Mononuclear cell (primary cell): ENCODE data around the gene ESR1. TPM values are rescaled to one million over a fixed set of nuclear protein-coding genes. Genes with fewer than 3 reads are reported as not detected.

Experiments used
- H3K27me3 ChIP-seq: 2 replicates; pipeline ENCODE4 v1.6.0; 2011; ENCODE audit warnings: low read length, control low read depth; ENCODE audit not compliant: insufficient read depth
- H3K4me1 ChIP-seq: 2 replicates; pipeline ENCODE4 v1.5.1; 2011; ENCODE audit warnings: mild to moderate bottlenecking, low read length, control low read depth; ENCODE audit not compliant: insufficient read depth
- H3K4me3 ChIP-seq: 2 replicates; pipeline ENCODE4 v1.5.1; 2011; ENCODE audit warnings: mild to moderate bottlenecking, low read length, moderate library complexity
- H3K9me3 ChIP-seq: 2 replicates; pipeline ENCODE4 v1.5.1; 2011; ENCODE audit warnings: low read depth, mild to moderate bottlenecking, control low read depth, low read length
- total RNA-seq: library from RNA; depleted of rRNA; stranded (reverse); fragments of >200 nt; gene quantifications from one replicate; pipeline ENCODE4 v1.2.3, GENCODE V29; 2012

Gene ESR1
- total RNA-seq, 1 donor: 0.63 TPM

DNA sequence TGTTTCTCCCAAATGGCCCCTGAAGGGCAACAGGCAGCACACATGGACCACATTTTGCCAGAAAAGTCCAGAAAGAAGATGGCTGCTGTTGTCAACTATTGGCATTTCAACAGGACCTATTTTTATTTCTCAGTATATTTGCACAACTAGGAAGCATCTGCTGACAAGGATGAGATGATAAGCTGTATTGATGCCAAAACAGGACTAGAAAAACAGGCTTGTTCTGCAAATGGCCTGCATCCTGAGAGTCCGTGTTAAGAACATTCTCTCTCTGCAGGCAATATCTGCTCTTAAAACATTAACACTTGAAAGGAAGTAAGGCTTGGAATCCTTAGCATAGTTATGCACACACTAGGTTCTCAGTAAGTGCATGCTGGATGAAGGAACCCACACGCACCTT, 283.7 kb downstream of the ESR1 start:
- no peaks in the 10 kb centered on the region for H3K27me3 ChIP-seq
- H3K4me1 ChIP-seq: no peaks in the 10 kb centered on the region
- no peak overlapping the region for H3K4me3 ChIP-seq
- no peaks in the 10 kb centered on the region for H3K9me3 ChIP-seq

- no peaks in the 10 kb centered on the region for H3K9me3 ChIP-seq
- H3K27me3 ChIP-seq: no peaks in the 10 kb centered on the region
Measured at GRCh38 chr6:152091851-152092341, 284.4 kb downstream of the ESR1 start.

GRCh38 chr6:152093711-152094110, 286.2 kb downstream of the ESR1 start:
- Histone ChIP-seq H3K27me3 (no peaks in the 10 kb centered on the region), H3K9me3 (no peaks in the 10 kb centered on the region), H3K4me1 (no peaks in the 10 kb centered on the region), H3K4me3 (no peak overlapping the region)

More at GRCh38 chr6:152091851-152092341, 284.4 kb downstream of the ESR1 start:
- Histone ChIP-seq H3K4me3 (no peak overlapping the region), H3K4me1 (no peaks in the 10 kb centered on the region)

DNA sequence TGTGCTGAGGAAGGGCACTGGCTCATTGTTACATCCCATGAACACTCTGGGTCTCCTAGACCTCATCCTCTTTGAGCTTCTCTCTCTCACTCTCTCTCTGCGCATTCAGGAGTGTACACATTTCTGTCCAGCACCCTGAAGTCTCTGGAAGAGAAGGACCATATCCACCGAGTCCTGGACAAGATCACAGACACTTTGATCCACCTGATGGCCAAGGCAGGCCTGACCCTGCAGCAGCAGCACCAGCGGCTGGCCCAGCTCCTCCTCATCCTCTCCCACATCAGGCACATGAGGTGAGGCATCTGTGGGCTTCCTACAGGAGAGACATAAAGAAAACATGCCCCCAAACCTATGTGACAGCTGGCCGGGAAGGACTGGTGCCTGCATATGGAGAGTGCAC, 286.8 kb downstream of the ESR1 start:
- no peaks in the 10 kb centered on the region for H3K27me3 ChIP-seq
- no peaks in the 10 kb centered on the region for H3K9me3 ChIP-seq
- no peak overlapping the region for H3K4me3 ChIP-seq
- H3K4me1 ChIP-seq: no peaks in the 10 kb centered on the region

DNA sequence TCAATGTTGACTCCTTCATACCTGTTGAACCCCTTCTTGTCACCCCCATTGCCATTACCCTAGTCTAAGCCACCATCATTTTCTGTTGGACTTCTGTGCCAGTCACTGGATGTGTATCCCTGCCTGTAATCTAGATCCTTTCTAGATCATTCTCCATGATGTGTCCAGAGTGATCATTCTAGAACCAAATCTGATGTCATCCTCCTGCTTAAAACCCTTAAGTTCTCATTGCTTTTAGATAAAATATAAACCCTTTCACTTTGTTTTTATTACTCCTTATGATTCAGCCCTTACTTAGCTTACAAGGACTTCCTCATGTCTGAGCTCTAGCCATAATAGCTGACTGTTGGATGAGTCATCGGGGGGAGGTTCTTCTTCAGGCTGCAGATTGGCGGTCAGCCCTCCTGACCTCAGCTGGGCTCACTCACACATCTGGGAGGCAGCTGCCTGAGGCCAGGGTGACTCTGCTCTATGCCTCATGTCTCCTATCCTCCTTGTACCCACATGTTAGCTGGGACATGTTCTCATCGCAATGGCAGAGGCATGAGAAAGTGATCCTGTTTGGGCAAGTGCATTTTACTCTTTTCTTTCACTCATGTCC, 287.6 kb downstream of the ESR1 start:
- Histone ChIP-seq H3K9me3 (no peaks in the 10 kb centered on the region), H3K4me1 (peaks cover 6% of the 10 kb centered on the region), H3K27me3 (no peaks in the 10 kb centered on the region), H3K4me3 (no peak overlapping the region)

DNA sequence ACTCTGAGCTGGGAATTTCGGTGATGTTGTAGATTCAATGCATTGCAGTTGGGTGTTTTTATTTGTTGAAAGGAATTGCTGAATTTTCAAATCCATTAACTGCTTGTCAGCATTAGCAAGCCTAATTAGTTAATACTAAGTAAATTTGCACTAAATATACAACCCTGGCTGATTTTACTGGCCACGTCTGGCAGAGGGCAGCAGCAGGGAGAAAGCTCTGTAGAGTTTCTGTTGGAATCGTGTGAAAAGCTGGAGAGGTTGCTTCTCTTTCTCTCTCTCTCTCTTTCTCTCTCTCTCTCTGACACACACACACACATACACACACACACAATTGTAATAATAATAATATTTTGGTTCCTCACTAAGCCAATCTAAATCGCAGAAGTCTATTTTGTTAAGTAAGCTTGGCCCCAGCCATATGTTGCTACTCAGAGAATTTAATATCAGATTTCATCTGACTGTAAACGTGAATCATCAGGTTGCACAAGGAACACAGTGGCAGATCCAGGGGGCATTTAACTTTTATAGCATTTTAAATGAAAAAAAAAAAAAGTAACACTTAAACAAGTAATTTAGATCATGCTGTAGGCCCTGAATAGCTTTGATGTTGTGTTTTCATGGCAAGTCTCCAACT, 289.5 kb downstream of the ESR1 start:
- peaks cover 8% of the 10 kb centered on the region for H3K4me1 ChIP-seq
- no peaks in the 10 kb centered on the region for H3K27me3 ChIP-seq
- no peak overlapping the region for H3K4me3 ChIP-seq
- H3K9me3 ChIP-seq: no peaks in the 10 kb centered on the region

- Histone ChIP-seq H3K4me3 (no peak overlapping the region), H3K4me1 (peaks cover 8% of the 10 kb centered on the region), H3K9me3 (no peaks in the 10 kb centered on the region), H3K27me3 (no peaks in the 10 kb centered on the region)
Measured at GRCh38 chr6:152098683-152099082, 291.2 kb downstream of the ESR1 start.

GRCh38 chr6:152099446-152100182, 292.1 kb downstream of the ESR1 start:
- H3K9me3 ChIP-seq: no peaks in the 10 kb centered on the region
- no peak overlapping the region for H3K4me3 ChIP-seq
- H3K4me1 ChIP-seq: peaks cover 8% of the 10 kb centered on the region

DNA sequence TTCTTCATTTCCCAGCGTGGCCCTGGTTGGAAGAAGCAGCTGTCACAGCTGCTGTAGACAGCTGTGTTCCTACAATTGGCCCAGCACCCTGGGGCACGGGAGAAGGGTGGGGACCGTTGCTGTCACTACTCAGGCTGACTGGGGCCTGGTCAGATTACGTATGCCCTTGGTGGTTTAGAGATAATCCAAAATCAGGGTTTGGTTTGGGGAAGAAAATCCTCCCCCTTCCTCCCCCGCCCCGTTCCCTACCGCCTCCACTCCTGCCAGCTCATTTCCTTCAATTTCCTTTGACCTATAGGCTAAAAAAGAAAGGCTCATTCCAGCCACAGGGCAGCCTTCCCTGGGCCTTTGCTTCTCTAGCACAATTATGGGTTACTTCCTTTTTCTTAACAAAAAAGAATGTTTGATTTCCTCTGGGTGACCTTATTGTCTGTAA, 292.7 kb downstream of the ESR1 start:
- no peak overlapping the region for H3K4me3 ChIP-seq
- no peaks in the 10 kb centered on the region for H3K27me3 ChIP-seq
- no peaks in the 10 kb centered on the region for H3K9me3 ChIP-seq
- H3K4me1 ChIP-seq: peaks cover 8% of the 10 kb centered on the region

More at GRCh38 chr6:152099446-152100182, 292.1 kb downstream of the ESR1 start:
- H3K27me3 ChIP-seq: no peaks in the 10 kb centered on the region

- Histone ChIP-seq H3K9me3 (no peaks in the 10 kb centered on the region), H3K4me1 (no peaks in the 10 kb centered on the region), H3K27me3 (no peaks in the 10 kb centered on the region), H3K4me3 (no peak overlapping the region)
Measured at GRCh38 chr6:152107973-152108372, 300.5 kb downstream of the ESR1 start.

DNA sequence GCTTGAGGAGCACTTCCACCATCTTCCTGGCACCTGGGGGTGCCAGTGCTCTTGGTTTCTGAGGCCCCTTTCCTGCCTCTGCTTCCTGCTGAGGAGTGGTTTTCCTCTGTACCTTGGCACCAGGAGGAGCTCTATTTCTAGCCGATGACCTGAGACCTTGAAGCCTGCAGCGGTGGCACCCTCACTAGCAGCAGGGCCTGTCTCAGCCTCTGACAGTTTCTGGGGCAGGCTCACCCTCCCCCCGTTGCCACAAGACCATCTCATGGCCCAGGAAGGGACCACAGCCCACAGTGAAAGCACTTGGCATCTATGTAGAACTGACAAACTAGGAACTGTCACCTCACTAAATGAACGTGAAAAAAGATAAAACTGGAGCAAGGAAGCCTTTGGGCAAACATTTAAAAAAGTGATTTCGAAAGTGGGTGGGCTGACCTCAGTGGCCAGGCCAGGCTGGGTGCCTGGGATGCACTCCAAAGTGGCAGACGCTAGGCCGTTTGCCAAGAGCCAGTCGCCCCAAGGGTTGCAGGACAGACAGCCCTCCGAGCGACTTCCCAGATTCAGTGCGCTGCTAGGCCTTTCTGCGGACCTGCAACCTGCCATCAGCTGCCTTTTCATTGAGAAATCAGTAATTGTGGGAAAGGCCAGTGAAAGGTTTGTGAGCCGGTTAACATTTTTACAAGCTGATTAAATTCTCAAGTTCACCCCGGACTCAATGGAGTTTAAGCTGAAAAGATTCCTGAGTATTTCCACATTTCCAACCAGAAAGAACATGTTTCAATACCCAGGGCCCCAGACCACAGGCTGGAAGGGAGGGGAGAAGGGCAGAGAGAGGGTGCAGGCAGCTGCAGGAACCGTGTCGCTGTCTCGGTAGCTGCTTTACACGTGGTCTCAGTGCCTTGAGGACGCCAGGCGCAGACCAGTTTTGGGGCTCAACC, 303.7 kb downstream of the ESR1 start:
- Histone ChIP-seq H3K27me3 (no peaks in the 10 kb centered on the region), H3K9me3 (no peaks in the 10 kb centered on the region), H3K4me1 (no peaks in the 10 kb centered on the region), H3K4me3 (no peak overlapping the region)

GRCh38 chr6:152112491-152113261, 305.2 kb downstream of the ESR1 start:
- Histone ChIP-seq H3K4me1 (no peaks in the 10 kb centered on the region), H3K27me3 (no peaks in the 10 kb centered on the region)

GRCh38 chr6:152117156-152118133, 310.0 kb downstream of the ESR1 start:
- H3K4me3 ChIP-seq: no peak overlapping the region
- no peaks in the 10 kb centered on the region for H3K27me3 ChIP-seq
- H3K4me1 ChIP-seq: no peaks in the 10 kb centered on the region
- H3K9me3 ChIP-seq: no peaks in the 10 kb centered on the region

More at GRCh38 chr6:152112491-152113261, 305.2 kb downstream of the ESR1 start:
- no peaks in the 10 kb centered on the region for H3K9me3 ChIP-seq
- H3K4me3 ChIP-seq: no peak overlapping the region
